ENCODE measurements around the gene MXD4. TPM values are rescaled to one million over a fixed set of nuclear protein-coding genes. Genes with fewer than 3 reads are reported as not detected.

MXD4 gene
- polyA plus RNA-seq, 1 of the 3 experiments (the other 2 are of a cell fraction): 38.6 TPM

DNA sequence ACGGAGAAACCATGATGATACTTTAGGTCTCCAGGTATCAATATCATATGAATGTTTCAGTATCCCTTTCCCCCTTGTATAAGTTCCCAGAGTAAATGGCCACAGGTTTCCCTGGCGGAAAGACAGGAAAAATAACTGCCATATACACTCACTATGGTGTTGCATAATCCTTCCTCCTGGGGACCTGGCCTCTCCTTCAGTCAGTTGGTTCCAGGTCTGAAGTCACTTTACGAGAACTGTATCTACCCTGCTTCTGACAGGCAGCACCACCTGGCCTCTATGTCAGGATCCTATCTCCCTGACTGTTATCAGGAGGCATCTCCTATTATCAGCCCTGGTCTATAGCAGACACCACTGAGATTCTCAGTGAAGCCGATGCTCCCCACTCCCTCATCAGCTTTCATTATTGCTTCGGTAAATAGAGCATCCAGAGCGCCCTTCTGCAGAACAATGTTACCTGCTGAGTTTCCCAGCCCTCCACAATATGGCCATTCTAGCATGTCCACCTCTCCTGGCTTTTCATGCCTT, 42.6 kb downstream of the MXD4 start (continued):
- TF ChIP-seq, protein P1, sequence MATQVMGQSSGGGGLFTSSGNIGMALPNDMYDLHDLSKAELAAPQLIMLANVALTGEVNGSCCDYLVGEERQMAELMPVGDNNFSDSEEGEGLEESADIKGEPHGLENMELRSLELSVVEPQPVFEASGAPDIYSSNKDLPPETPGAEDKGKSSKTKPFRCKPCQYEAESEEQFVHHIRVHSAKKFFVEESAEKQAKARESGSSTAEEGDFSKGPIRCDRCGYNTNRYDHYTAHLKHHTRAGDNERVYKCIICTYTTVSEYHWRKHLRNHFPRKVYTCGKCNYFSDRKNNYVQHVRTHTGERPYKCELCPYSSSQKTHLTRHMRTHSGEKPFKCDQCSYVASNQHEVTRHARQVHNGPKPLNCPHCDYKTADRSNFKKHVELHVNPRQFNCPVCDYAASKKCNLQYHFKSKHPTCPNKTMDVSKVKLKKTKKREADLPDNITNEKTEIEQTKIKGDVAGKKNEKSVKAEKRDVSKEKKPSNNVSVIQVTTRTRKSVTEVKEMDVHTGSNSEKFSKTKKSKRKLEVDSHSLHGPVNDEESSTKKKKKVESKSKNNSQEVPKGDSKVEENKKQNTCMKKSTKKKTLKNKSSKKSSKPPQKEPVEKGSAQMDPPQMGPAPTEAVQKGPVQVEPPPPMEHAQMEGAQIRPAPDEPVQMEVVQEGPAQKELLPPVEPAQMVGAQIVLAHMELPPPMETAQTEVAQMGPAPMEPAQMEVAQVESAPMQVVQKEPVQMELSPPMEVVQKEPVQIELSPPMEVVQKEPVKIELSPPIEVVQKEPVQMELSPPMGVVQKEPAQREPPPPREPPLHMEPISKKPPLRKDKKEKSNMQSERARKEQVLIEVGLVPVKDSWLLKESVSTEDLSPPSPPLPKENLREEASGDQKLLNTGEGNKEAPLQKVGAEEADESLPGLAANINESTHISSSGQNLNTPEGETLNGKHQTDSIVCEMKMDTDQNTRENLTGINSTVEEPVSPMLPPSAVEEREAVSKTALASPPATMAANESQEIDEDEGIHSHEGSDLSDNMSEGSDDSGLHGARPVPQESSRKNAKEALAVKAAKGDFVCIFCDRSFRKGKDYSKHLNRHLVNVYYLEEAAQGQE (IDR thresholded peaks at IDR 0.05; ENCODE audit: low read depth, low read length): no peak
- no peak for TF ChIP-seq GATA2 (CRISPR knock-in tag; IDR thresholded peaks at IDR 0.05)
- no peak for TF ChIP-seq GABPA (IDR thresholded peaks at IDR 0.05; ENCODE audit: low read depth)
- no peak for TF ChIP-seq ZBTB33 (IDR thresholded peaks at IDR 0.05; ENCODE audit: borderline replicate concordance, low read depth)
- TF ChIP-seq RCOR1 (IDR thresholded peaks at IDR 0.05; ENCODE audit: low read length): no peak
- TF ChIP-seq, protein P2, sequence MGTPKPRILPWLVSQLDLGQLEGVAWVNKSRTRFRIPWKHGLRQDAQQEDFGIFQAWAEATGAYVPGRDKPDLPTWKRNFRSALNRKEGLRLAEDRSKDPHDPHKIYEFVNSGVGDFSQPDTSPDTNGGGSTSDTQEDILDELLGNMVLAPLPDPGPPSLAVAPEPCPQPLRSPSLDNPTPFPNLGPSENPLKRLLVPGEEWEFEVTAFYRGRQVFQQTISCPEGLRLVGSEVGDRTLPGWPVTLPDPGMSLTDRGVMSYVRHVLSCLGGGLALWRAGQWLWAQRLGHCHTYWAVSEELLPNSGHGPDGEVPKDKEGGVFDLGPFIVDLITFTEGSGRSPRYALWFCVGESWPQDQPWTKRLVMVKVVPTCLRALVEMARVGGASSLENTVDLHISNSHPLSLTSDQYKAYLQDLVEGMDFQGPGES (IDR thresholded peaks at IDR 0.05; ENCODE audit: low read depth, low read length): no peak
- TF ChIP-seq MXI1 (IDR thresholded peaks at IDR 0.05; ENCODE audit: low read depth, low read length): no peak

DNA sequence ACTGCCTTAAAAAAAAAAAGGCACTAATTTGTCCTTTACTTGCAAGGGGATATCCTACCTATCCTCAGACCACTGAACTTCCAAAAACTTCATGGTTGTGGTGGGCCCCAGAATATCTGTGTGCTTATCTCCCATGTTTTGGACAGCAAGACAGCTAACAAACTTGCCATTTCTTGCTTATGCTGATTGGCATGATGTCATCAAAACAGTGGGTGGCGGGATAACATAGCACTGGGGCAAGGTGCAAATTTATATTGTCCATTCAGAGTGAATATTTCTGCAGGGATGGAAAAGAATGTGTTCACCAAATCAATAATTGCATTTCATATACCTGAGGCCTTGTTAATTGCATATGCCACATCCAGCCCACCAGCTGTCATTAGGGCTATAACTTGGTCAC, 43.5 kb downstream of the MXD4 start:
- no peaks in the 10 kb centered on the region for H3K9me2 ChIP-seq
- H2AFZ ChIP-seq (ENCODE audit: low read depth): no peak overlapping the region
- H3K9me3 ChIP-seq: no peaks in the 10 kb centered on the region
- no peaks in the 10 kb centered on the region for H3K27me3 ChIP-seq (ENCODE audit: insufficient read depth)
- no peak overlapping the region for H3K27ac ChIP-seq (ENCODE audit: low read depth in 2 of 2, low read length in 1 of 2)
- no peaks in the 10 kb centered on the region for H4K20me1 ChIP-seq (ENCODE audit: insufficient read depth)
- ChIA-PET CTCF (interaction anchor here (0.6 to 3.6 kb wide), 5 partner anchors 13 to 737 kb away, joined by 3 to 21 read pairs (median 3); no protein-coding TSS in a partner anchor), POLR2A (no interaction called here)
- no peak overlapping the region for H3K4me3 ChIP-seq (ENCODE audit: low read depth in 2 of 2, low read length in 1 of 2)
- 90% methylated on average over 1 of the region's 1 CpG for WGBS (ENCODE audit: low lambda C conversion rate)
- H3K36me3 ChIP-seq (replicated peaks in 1 of 2; ENCODE audit: control insufficient read depth in 1 of 2, insufficient read depth in 2 of 2, low read length in 1 of 2): peaks cover 0 to 1% of the 10 kb centered on the region in 2 experiments
- no peak overlapping the region for H3K9ac ChIP-seq
- TF ChIP-seq ELF1 (IDR thresholded peaks at IDR 0.05) (no peak), ZBTB33 (IDR thresholded peaks at IDR 0.05; ENCODE audit: borderline replicate concordance, low read depth) (no peak), MAX (IDR thresholded peaks at IDR 0.05; ENCODE audit: low read depth) (no peak), FOSL2 (IDR thresholded peaks at IDR 0.05; ENCODE audit: borderline replicate concordance, low read depth) (no peak), TAF1 (IDR thresholded peaks at IDR 0.05; ENCODE audit: borderline replicate concordance, low read depth, low read length) (no peak)
- TF ChIP-seq, protein P1 (IDR thresholded peaks at IDR 0.05; ENCODE audit: low read depth, low read length): no peak
- H3K79me2 ChIP-seq (ENCODE audit: insufficient read depth): no peaks in the 10 kb centered on the region
- H3K4me2 ChIP-seq: no peak overlapping the region
- H3F3A ChIP-seq (replicated peaks; ENCODE audit: insufficient read depth): no peaks in the 10 kb centered on the region
- DNase-seq: no peak
- H3K4me1 ChIP-seq (ENCODE audit: control insufficient read depth in 1 of 2, insufficient read depth in 2 of 2, low read depth in 1 of 2, low read length in 1 of 2): no peaks in the 10 kb centered on the region; a peak in 1 of 4 replicates

Measured in SK-N-SH (cell line).